HG02870 (cell line): Measurements from ENCODE around the gene ETV4.
"Not testable (repeated sequence)": the region's sequence is repeated elsewhere in the genome, so short reads cannot be mapped to it uniquely, and the experiment has no call there.

ENCODE experiments used
- ATAC-seq: cut with Tn5 transposase; IDR thresholded peaks from one replicate; pipeline ENCODE4 v1.9.1; 2021; ENCODE audit warnings: mild to moderate bottlenecking, moderate library complexity; ENCODE audit not compliant: unreplicated experiment

Gene ETV4

GRCh38 chr17:43517615-43518386 is 28.3 kb downstream of the ETV4 start:
- ATAC-seq = peak; percentile 78

GRCh38 chr17:43517161-43517560 is 29.0 kb downstream of the ETV4 start:
- ATAC-seq = peak; percentile 26

- no peak for ATAC-seq
Measured at GRCh38 chr17:43515656-43516055, 30.5 kb downstream of the ETV4 start.

GRCh38 chr17:43511199-43511598 is 34.9 kb downstream of the ETV4 start:
- ATAC-seq = not testable (repeated sequence)

GRCh38 chr17:43509440-43509839 is 36.7 kb downstream of the ETV4 start:
- ATAC-seq = not testable (repeated sequence)

- no peak for ATAC-seq
Measured at GRCh38 chr17:43490621-43491020, 55.5 kb downstream of the ETV4 start.

GRCh38 chr17:43483674-43484551 is 62.2 kb downstream of the ETV4 start, which contains the start of gene DHX8:
Gene DHX8 (plus strand): TSS chr17:43483975. CDS start chr17:43484038, 63 bp downstream.
- ATAC-seq = peak; percentile 95

GRCh38 chr17:43482103-43483012 is 63.8 kb downstream of the ETV4 start:
- no peak for ATAC-seq

- no peak for ATAC-seq
Measured at GRCh38 chr17:43479948-43480347, 66.2 kb downstream of the ETV4 start.
